Stimulated activated CD8-positive, alpha-beta memory T cell treated with anti-CD3 and anti-CD28 coated beads, Interleukin-4, amount 100 ng/mL, for 1 hour (primary cell): Measurements from ENCODE around the gene LSM14B.

Experiments
- DNase-seq, 2 donors: peaks; one replicate each; pipeline ENCODE4 v3.0.0-alpha.2; 2020; ENCODE audit warnings: low read depth in 2 of 2, low spot score in 1 of 2

LSM14B gene

DNA sequence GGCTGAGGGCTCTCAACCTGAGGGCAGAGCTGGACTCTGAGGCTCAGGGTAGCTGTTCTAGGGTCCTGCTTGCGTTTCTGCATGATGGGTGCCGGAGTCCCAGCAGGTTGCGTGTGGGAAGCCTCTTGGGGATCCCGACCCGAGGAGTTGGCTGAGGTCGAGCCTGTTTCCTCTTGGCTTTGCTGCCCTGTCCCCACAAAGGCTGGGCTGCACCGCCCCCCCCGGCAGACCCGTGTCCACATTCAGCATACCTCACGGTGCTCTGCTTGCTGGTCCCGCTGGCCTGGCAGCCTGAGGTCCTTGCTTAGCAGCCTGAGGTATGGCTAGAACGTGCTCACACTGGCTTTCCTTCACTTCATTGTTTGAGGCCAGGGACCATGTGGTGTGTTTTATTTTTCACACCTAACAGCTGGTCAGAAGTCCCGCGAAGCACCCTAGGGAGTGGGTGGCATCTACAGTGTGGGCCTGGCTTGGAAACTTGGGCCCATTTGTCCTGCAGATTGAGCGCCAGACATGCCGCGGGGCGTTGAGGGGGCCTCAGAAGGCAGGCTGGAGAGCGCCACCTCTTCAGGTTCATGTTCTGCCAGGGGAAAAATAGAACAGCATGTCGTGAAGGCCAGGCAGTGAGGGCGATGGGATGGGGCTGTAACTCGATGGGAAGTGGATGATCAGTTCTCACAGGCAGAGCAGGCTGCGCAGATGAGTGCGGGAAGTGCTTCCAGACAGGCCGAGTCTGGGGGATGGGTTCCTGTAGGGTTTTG is 9.5 kb downstream of the LSM14B start:
- no peak for DNase-seq

DNA sequence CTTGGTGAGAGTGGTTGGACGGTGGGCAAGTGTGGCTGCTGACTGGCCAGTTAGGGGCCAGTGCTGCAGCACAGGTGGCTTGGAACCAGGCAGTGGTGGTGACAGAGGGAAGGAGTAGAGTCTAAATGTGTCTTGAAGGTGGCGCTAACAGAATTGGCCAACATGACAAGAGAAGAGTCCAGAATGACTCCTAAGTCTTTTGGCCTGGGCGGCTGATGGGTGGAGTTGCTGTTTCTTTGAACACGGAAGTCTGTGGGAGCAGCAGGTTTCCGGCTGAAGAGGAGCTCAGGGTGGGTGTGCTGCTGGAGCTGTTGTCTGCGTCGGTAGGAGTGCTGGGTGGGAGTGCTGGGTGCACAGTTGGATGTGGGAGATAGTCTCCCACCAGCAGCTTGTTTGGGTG is 10.1 kb downstream of the LSM14B start:
- no peak for DNase-seq

DNA sequence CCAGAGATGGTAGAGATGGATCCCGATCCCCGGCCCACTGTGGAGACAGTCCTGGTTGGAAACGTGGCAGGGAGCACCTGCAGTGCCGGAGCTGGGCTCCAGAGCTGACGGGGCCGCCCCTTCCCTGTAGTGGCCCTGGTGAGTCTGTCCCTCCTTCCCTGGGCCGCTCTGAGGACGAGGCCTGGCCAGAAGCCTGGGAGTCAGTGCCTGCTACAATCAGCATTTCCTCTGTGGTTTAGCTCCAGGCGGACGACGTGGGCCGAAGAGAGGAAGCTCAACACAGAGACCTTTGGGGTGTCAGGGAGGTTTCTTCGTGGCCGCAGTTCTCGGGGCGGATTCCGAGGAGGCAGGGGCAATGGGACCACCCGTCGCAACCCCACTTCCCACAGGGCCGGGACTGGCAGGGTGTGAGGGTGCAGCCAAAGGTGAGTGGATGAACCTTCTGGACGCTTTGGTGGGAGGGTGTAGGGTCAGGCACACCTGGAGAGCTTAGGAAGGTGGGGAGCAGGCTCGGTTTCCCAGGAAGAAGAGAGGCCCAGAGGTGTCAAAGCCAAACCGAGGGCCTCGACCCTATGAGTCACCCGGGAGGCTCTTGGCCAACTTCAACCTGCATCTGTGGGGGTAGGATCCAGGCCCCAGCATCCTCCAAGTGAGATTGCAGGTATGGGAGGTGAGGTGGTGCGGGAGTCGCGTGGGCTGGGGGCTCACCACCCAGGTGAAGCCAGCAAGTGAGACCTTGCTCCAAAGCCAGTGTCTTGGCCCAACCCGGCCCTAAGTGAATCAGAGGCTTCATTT is 11.0 kb downstream of the LSM14B start:
- DNase-seq: no peak

GRCh38 chr20:62133864-62134263 is 11.6 kb downstream of the LSM14B start:
- no peak for DNase-seq

- DNase-seq: no peak
Measured at GRCh38 chr20:62134735-62135231, 12.5 kb downstream of the LSM14B start.

- DNase-seq: no peak
Measured at GRCh38 chr20:62135573-62136266, 13.4 kb downstream of the LSM14B start.

- peak in 1 of 2 donors; percentile 56 for DNase-seq
Measured at GRCh38 chr20:62136283-62137091, 14.2 kb downstream of the LSM14B start.

GRCh38 chr20:62137092-62137384 is 14.8 kb downstream of the LSM14B start:
- no peak for DNase-seq

DNA sequence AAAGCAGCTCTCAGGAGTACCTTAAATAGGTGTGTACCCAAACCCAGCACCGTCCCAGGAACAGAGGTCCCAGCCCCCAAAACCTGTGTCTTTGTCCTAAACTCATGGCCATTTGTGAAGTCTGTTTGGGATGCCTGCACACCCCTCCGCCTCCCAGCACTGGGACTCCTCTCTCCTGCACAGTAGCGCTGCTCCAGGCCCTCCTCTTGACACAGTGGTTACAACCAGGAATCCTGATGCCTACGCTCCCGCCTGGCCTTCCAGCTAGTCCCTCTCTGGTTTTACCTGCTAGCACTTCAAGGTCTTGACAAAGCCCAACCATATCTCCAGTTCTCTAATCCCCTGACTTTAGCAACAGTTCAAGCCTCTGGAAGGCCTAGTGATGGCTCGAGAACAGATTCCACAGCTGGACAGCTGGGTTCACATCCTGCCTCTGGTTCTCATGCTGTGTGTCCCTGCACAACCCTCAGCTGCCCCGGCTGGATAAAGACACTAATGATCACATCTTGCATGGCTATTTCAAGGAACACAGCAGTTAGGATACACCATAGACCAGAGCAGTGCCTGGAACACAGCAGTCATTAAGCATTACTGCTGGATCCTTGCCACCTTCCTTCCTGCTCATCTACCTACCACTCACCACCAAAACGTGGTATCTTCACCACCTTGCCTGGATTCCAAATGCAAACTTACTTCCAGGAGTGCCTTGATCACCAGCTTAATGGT is 15.4 kb downstream of the LSM14B start:
- DNase-seq: no peak

- DNase-seq: no peak
Measured at GRCh38 chr20:62138204-62138543, 15.9 kb downstream of the LSM14B start.

- no peak for DNase-seq
Measured at GRCh38 chr20:62138912-62139311, 16.6 kb downstream of the LSM14B start.

DNA sequence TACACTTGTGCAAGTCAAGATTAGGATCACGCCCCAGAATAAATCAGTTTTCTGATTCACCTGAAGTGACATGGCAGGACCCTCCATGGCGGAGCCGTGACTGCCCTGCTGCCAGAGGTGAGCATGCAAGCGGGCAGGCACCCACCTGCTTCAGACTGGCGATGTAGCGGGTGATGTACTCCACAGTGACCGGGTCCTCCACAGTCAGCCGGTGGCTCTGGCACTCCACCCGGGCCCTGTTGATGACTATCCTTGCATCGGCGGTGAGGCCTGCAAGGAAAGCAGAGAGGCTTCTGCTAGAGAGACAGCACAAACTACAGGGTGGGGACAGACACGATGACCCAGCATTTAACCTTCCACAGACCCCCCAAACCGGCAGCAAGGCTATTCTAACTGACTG is 17.4 kb downstream of the LSM14B start:
- no peak for DNase-seq

DNA sequence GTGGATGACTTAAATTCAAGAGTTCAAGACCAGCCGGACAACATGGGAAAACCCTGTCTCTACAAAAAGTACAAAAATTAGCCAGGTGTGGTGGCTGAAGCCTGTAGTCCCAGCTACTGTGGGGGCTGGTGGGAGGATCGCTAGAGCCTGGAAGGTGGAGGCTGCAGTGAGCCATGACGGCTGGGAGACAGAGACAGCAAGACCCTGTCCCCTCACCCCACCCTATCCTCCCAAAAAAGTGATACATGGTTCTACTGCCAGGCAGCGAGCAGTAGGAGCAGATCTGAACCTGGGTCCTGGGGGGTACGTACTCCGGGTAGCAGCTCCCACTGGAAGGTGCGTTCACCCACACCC is 18.7 kb downstream of the LSM14B start:
- DNase-seq: no peak

DNA sequence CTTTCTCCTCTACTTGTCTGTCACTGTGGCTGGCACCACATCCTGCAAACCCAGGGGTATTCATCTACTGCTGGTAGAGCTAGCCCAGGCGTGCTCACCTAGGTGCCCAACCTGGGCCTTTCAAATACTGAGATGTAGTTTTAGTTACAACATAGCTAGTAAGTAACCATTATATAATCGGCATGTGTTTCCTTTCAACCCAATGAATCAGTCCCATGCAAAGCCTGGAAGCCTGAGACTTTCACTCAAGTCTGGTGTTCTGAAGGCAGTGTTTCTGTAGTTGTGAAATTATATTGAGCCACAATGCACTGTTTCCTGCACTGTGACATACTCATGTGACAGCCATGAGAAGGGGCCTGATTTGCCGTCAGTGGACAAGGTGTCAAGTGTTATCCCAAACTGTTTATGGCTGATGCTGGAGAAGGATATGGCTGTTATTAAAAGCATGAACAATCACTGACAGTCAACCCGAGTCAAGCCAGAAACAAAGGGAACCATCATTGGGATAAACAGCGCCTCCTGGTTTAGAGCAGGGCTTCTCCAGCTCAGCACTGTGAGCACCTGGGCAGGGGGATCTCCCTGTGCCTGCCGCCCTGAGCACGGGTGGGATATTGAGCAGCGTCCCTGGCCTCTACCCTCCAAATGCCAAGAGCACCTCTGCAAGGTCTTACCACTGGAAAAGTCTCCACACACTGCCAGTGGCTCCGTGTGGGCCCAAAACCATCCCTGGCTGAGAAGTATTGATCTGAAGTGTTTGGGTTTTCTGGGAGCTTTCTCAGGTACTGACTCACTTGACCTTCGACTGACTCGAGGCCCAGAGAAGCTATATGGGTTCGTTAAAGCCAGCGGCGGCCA is 19.3 kb downstream of the LSM14B start:
- DNase-seq: no peak

- DNase-seq: no peak
Measured at GRCh38 chr20:62142252-62143080, 20.2 kb downstream of the LSM14B start.

DNA sequence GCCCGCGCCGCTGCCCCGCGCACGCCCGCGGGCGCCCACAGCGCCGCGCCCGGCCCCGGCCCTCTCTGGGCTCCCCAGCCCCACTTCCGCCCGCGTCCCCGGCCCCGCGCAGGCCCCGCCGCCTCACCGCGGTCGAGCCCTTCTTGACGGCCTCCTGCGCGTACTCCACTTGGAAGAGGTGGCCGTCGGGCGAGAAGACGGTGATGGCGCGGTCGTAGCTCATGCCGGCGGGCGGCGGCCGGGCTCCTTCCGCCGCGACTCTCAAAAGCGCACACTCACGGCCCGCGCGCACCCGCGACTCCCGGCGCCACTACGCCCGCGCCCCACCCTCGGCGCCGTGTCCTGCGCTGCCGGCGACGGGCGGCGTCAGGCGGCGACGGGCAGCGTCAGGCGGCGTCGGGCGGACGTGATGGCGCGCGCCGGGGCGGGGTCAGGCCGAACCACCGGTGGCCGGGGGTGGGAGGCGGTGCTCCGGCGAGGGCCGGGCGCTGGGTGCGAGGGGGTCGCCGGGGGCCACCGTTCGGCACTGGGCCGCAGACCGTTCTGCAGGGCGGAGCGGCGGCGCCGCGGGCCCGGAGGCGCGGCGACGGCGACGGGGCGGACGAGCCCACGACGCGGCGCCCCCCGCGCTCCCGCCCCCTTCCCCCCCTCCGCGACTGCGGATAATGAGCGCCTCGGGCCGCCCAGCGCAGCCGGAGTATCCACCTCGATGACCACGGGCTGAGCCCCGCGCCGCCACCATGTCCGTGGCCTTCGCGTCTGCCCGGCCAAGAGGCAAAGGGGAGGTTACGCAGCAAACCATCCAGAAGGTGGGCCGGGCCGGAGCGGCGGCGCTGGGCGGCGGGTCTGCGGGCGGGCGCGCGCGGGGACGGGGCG is 21.0 kb downstream of the LSM14B start, which contains the start of the genes PSMA7 and SS18L1:
Gene PSMA7 (minus strand): TSS at position 314 of the 876 bp plus-strand sequence. CDS start 91 bp downstream, at position 223.
Gene SS18L1 (plus strand): TSS at position 689 of the 876 bp plus-strand sequence. CDS start 52 bp downstream, at position 741.
- DNase-seq: peak; percentile 66 to 69

GRCh38 chr20:62143957-62144825 is 21.9 kb downstream of the LSM14B start:
- DNase-seq: no peak
